ENCODE data around the gene NDFIP1. TPM values are rescaled to one million over a fixed set of nuclear protein-coding genes. Genes with fewer than 3 reads are reported as not detected.

NDFIP1 gene
- total and polyA plus RNA-seq, 2 of the 13 experiments (the other 11 are each of a cell fraction or from before 2014, with no cell fraction given), result 12.4 to 15.7 TPM

- TF ChIP-seq REST (IDR thresholded peaks at IDR 0.05; ENCODE audit: borderline replicate concordance in 1 of 2, low read depth in 1 of 2, low read length in 2 of 2), result no peak
- TF ChIP-seq MAFF (IDR thresholded peaks at IDR 0.05; ENCODE audit: low read depth, low read length), result peak; percentile 95
- no peak for TF ChIP-seq FOXA1 (IDR thresholded peaks at IDR 0.05)
- no peak for TF ChIP-seq FOXA1 (CRISPR knock-in tag; IDR thresholded peaks at IDR 0.05)
- TF ChIP-seq SMARCE1 (IDR thresholded peaks at IDR 0.05; ENCODE audit: borderline replicate concordance), result no peak
- TF ChIP-seq STAT5B (CRISPR knock-in tag; IDR thresholded peaks at IDR 0.05), result no peak
- TF ChIP-seq KMT2B (CRISPR knock-in tag; IDR thresholded peaks at IDR 0.05), result no peak
Measured at GRCh38 chr5:142131394-142131793, 22.8 kb downstream of the NDFIP1 start (continued).

GRCh38 chr5:142132916-142133315 lies 24.3 kb downstream of the NDFIP1 start:
- no peak for ATAC-seq
- in situ Hi-C loops (cut with HindIII; ENCODE audit: extremely low pct_ligation_motif_present, low pct_unique_long_range_greater_than_20kb) (loop anchor here (25.0 kb wide), 1 partner anchor 446 kb away; the partner anchor contains the start of gene ARAP3), intact Hi-C loops (cut with micrococcal nuclease; ENCODE audit: unreplicated experiment) (no loop called here)
- TF ChIP-seq ZSCAN25 (CRISPR knock-in tag; IDR thresholded peaks at IDR 0.05) (no peak), ZFP36L2 (CRISPR knock-in tag; IDR thresholded peaks at IDR 0.05) (no peak), ZNF496 (CRISPR knock-in tag; IDR thresholded peaks at IDR 0.05; ENCODE audit: insufficient replicate concordance) (no peak), PREB (CRISPR knock-in tag; IDR thresholded peaks at IDR 0.05) (no peak), MXD4 (CRISPR knock-in tag; IDR thresholded peaks at IDR 0.05) (no peak), EEA1 (CRISPR knock-in tag; IDR thresholded peaks at IDR 0.05; ENCODE audit: borderline replicate concordance) (no peak), ZFP62 (CRISPR knock-in tag; IDR thresholded peaks at IDR 0.05) (no peak), RBM22 (optimal IDR thresholded peaks at IDR 0.05; ENCODE audit: low read length) (no peak), NR2F6 (IDR thresholded peaks at IDR 0.05) (no peak), NR2F6 (CRISPR knock-in tag; IDR thresholded peaks at IDR 0.05) (no peak), ZMAT5 (CRISPR knock-in tag; IDR thresholded peaks at IDR 0.05; ENCODE audit: borderline replicate concordance, low read depth) (no peak), ZNF546 (CRISPR knock-in tag; conservative IDR thresholded peaks at IDR 0.05) (no peak), SCMH1 (CRISPR knock-in tag; IDR thresholded peaks at IDR 0.05; ENCODE audit: borderline replicate concordance) (no peak), SMAD3 (CRISPR knock-in tag; IDR thresholded peaks at IDR 0.05) (no peak)

More at GRCh38 chr5:142132916-142133315, 24.3 kb downstream of the NDFIP1 start:
- H3K9me3 ChIP-seq (ENCODE audit: low read length), result no peaks in the 10 kb centered on the region
- ChIA-PET POLR2A (no interaction called here), CTCF (ENCODE audit: low intra/inter-chr PET ratio, low total read pairs) (no interaction called here)
- no peak overlapping the region for H3K9ac ChIP-seq (ENCODE audit: insufficient read depth, low read depth, low read length)
- FAIRE-seq, result no peak
- H2AFZ ChIP-seq (ENCODE audit: low read length), result no peak overlapping the region
- H3K27me3 ChIP-seq (ENCODE audit: control insufficient read depth in 1 of 2, insufficient read depth in 2 of 2, low read length in 2 of 2), result no peaks in the 10 kb centered on the region
- H3K36me3 ChIP-seq (replicated peaks in 1 of 2; ENCODE audit: control insufficient read depth in 1 of 2, insufficient read depth in 2 of 2, low read length in 2 of 2), result peaks cover 1 to 15% of the 10 kb centered on the region in 2 experiments; a peak in 3 of 5 replicates
- no peak overlapping the region for H3K4me2 ChIP-seq (ENCODE audit: low read depth, low read length)
- no peak overlapping the region for H3K27ac ChIP-seq (ENCODE audit: extremely low read length, insufficient read depth, low read length)
- H3K4me3 ChIP-seq (replicated peaks in 1 of 3; ENCODE audit: insufficient read depth in 1 of 3, low read depth in 2 of 3, low read length in 3 of 3), result no peak overlapping the region
- no peak for DNase-seq (ENCODE audit: low spot score)
- no peaks in the 10 kb centered on the region for H4K20me1 ChIP-seq (ENCODE audit: insufficient read depth, low read length)
- WGBS (ENCODE audit: low lambda C conversion rate), result 100% methylated on average over 3 of the region's 3 CpGs
- peaks cover 3% of the 10 kb centered on the region for H3K79me2 ChIP-seq (ENCODE audit: insufficient read depth, low read length)
- no TSS peak for BruUV-seq (replicated peaks)
- peaks cover 17% of the 10 kb centered on the region for H3K4me1 ChIP-seq (ENCODE audit: insufficient read depth, low read length)
